SJSA1 (cell line): ENCODE results near the gene ADM2. TPM values are rescaled to one million over a fixed set of nuclear protein-coding genes. Genes with fewer than 3 reads are reported as not detected.
"Not testable (repeated sequence)": the region's sequence is repeated elsewhere in the genome, so short reads cannot be mapped to it uniquely, and the experiment has no call there.

Experiments used
- DNase-seq, 2 experiments: peaks; one replicate each; pipeline ENCODE4 v3.0.0-alpha.2; 2015 to 2020; ENCODE audit warnings: low spot score in 2 of 2, low read depth in 1 of 2
- H3K27ac ChIP-seq: fragments of 250-450 bp; sonication (Bioruptor Pico); 2 replicates; pipeline ENCODE4 v1.5.1; 2020; ENCODE audit warnings: mild to moderate bottlenecking, moderate library complexity
- H3K27me3 ChIP-seq: fragments of 250-450 bp; sonication (Bioruptor Pico); replicated peaks from 2 replicates; pipeline ENCODE4 v1.5.1; 2020; ENCODE audit warnings: mild to moderate bottlenecking, moderate library complexity
- H3K36me3 ChIP-seq: fragments of 250-450 bp; sonication (Bioruptor Pico); 2 replicates; pipeline ENCODE4 v1.5.1; 2020; ENCODE audit warnings: mild to moderate bottlenecking
- H3K4me1 ChIP-seq: fragments of 250-450 bp; sonication (Bioruptor Pico); replicated peaks from 2 replicates; pipeline ENCODE4 v1.6.1; 2021; ENCODE audit warnings: mild to moderate bottlenecking
- H3K4me3 ChIP-seq: fragments of 250-450 bp; sonication (Bioruptor Pico); 2 replicates; pipeline ENCODE4 v1.5.1; 2020; ENCODE audit warnings: mild to moderate bottlenecking
- H3K9me3 ChIP-seq: fragments of 250-450 bp; sonication (Bioruptor Pico); replicated peaks from 2 replicates; pipeline ENCODE4 v1.5.1; 2020; ENCODE audit warnings: mild to moderate bottlenecking
- total RNA-seq: library from RNA; depleted of rRNA; stranded (reverse); fragments of >200 nt; shearing (Covaris generic); gene quantifications from 2 replicates; pipeline ENCODE4 v1.2.3, GENCODE V29; 2014; rRNA removed

ADM2 gene, protein sequence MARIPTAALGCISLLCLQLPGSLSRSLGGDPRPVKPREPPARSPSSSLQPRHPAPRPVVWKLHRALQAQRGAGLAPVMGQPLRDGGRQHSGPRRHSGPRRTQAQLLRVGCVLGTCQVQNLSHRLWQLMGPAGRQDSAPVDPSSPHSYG
- 0.05 TPM in 1 of 2 replicates, not detected in the other for total RNA-seq

DNA sequence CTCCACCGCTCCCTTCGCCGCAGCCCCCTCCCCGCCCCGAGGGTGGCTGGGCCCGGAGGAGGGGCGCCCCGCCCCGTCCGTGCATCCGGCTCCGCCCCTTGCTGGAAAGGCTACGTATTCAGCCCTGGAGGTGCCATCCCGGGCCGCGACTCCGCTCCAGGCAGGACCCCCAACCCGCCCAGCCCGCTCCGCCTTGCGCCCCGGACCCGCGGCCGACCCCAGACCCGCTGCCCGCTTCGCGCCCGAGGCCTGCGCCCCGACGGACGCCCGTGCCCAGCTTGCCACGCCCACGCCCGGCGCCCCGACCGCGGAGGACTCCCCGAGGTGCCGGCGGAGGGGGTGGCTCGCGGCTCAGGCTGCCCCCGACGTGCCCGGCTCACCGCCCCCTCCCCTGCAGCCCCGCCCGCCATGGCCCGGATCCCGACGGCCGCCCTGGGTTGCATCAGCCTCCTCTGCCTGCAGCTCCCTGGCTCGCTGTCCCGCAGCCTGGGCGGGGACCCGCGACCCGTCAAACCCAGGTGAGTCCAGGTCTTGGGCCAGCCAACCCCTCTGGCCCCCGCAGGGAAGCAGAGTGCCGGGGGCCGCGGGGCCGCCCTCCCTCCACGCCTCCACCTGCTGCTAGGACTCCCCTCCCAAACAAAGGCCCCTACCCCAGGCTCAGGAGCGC is at the start of gene ADM2:
ADM2 (plus strand) TSS at position 104 of the 667 bp plus-strand sequence; CDS start at position 409, 305 bp downstream.
- peaks cover 38% of the 10 kb centered on the region for H3K27me3 ChIP-seq
- DNase-seq: no peak
- H3K4me3 ChIP-seq: peak within 1 kb of the TSS; percentile 26
- peaks cover 8% of the 10 kb centered on the region; the same call in 1 of the 2 replicates for H3K4me1 ChIP-seq
- no peaks in the 10 kb centered on the region for H3K9me3 ChIP-seq
- H3K36me3 ChIP-seq: no peaks in the 10 kb centered on the region
- no peak within 1 kb of the TSS for H3K27ac ChIP-seq

- H3K4me1 ChIP-seq: no peaks in the 10 kb centered on the region
- H3K4me3 ChIP-seq: no peak overlapping the region
- DNase-seq: no peak
- no peaks in the 10 kb centered on the region for H3K27me3 ChIP-seq
- H3K27ac ChIP-seq: no peak overlapping the region
- no peaks in the 10 kb centered on the region for H3K9me3 ChIP-seq
- peaks cover 62% of the 10 kb centered on the region for H3K36me3 ChIP-seq
These were observed 49.0 kb upstream of the ADM2 start for GRCh38 chr22:50432131-50432876.

DNA sequence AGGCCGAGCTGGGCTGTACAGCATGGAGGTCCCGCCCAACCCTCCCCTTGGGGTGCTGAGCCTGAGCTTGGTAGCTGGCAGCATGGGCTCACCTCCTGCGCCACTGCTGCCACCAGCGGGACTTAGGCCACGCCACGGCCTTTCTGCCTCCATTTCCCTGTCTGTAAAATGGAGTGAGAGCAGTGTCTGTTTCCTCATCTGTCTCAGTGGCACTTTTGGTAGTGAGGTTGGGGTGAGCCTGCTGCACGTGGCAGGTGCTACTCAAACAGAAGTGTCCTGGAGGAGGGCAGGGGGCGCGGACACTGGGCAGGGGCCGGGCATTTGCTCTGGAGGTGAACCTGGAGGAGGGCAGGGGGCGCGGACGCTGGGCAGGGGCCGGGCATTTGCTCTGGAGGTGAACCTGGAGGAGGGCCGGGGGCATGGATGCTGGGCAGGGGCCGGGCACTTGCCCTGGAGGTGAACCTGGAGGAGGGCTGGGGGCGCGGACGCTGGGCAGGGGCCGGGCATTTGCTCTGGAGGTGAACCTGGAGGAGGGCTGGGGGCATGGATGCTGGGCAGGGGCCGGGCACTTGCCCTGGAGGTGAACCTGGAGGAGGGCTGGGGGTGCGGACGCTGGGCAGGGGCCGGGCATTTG is 48.3 kb upstream of the ADM2 start:
- not testable (repeated sequence) for H3K4me1 ChIP-seq, H3K27ac ChIP-seq, H3K27me3 ChIP-seq, H3K9me3 ChIP-seq, H3K4me3 ChIP-seq, DNase-seq
- peaks cover 61% of the 10 kb centered on the region for H3K36me3 ChIP-seq

DNA sequence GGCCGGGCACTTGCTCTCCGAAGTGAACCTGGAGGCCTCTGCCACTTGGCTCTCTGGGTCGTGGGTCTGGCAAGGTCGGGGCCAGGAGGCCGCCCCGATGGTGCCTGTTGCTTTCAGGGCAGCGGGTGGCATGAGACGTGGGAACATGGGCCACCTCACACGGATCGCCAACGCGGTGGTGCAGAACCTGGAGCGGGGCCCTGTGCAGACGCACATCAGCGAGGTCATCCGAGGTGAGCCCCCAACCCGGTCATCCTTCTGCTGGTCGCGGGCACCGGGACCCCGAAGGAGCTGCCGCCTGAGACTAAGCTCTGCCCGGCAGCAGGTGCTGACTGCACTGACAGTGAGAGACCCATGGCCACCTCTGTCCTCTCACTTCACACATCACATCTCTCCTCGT is 46.5 kb upstream of the ADM2 start:
- Histone ChIP-seq H3K4me3 (no peak overlapping the region), H3K36me3 (peaks cover 70% of the 10 kb centered on the region), H3K9me3 (no peaks in the 10 kb centered on the region), H3K27me3 (no peaks in the 10 kb centered on the region), H3K27ac (no peak overlapping the region), H3K4me1 (no peaks in the 10 kb centered on the region)
- DNase-seq: peak in 1 of 2 experiments; percentile 43

DNA sequence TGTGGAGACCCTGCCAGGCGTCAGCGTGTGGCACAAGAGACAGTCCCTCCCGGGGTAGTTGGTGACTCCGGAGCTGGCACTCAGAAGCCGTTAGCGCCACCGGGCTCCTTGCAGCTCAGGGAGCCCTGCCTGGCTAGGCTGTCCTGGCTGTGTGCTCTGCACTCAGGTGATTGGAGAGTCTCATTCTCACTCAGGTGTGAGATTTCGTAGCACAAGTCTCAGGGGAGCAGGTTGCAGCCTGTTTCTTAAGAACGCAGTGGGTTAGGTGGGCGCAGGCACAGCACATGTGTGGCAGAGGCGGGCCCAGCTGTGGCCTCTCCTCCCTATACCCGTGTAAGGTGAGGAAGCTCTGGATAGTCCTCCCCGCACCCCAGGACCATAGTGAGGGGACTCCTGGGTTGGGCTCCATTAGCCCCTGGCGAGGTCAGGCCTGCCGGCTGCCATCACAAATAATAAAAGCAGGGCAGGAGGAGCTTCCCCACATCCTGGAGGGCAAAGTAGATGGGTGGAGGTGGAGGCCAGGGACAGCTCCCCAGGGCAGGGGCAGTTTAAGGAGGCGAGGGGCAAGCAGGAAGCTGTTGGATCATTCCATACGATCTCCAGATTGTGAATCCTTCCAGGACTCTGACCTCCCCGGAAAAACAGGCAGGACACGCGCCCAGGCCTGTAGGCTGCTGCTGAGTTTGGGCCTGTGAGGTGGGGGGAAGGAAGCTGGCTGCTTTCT is 45.9 kb upstream of the ADM2 start:
- Histone ChIP-seq H3K27ac (no peak overlapping the region), H3K36me3 (peaks cover 71% of the 10 kb centered on the region), H3K27me3 (no peaks in the 10 kb centered on the region), H3K9me3 (no peaks in the 10 kb centered on the region), H3K4me1 (no peaks in the 10 kb centered on the region), H3K4me3 (no peak overlapping the region)
- DNase-seq: peak in 1 of 2 experiments; percentile 38

GRCh38 chr22:50436015-50436830 is 45.1 kb upstream of the ADM2 start:
- Histone ChIP-seq H3K36me3 (peaks cover 73% of the 10 kb centered on the region), H3K4me1 (no peaks in the 10 kb centered on the region)
- DNase-seq: no peak

DNA sequence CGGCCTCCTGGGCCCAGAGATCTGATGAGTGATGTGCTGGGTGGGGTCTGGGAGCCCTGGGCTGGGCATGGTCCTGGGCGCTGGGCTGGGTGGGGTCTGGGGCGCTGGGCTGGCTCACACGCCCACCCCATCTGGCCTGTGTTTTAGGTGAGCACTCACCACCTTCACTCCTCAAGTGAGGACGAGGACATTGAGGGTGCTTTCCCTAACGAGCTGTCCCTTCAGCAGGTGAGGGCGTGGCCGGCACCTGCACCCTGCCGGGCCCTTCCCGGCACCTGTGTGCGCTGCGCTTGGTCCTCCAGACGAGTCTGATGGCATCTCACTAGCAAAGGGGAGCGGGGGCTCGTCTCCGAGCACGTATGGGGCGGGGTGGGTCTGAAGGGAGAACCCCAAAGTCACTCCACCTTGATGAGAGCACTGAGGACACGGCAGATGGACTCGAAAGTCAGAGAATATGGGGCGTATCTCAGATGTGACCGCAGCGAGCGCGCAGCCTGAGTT is 44.5 kb upstream of the ADM2 start:
- H3K27ac ChIP-seq: no peak overlapping the region
- no peak overlapping the region for H3K4me3 ChIP-seq
- peaks cover 71% of the 10 kb centered on the region for H3K36me3 ChIP-seq
- no peak for DNase-seq
- H3K9me3 ChIP-seq: no peaks in the 10 kb centered on the region
- no peaks in the 10 kb centered on the region for H3K4me1 ChIP-seq
- H3K27me3 ChIP-seq: no peaks in the 10 kb centered on the region

More at GRCh38 chr22:50436015-50436830, 45.1 kb upstream of the ADM2 start:
- no peaks in the 10 kb centered on the region for H3K27me3 ChIP-seq
- H3K9me3 ChIP-seq: no peaks in the 10 kb centered on the region
- H3K4me3 ChIP-seq: no peak overlapping the region
- no peak overlapping the region for H3K27ac ChIP-seq

DNA sequence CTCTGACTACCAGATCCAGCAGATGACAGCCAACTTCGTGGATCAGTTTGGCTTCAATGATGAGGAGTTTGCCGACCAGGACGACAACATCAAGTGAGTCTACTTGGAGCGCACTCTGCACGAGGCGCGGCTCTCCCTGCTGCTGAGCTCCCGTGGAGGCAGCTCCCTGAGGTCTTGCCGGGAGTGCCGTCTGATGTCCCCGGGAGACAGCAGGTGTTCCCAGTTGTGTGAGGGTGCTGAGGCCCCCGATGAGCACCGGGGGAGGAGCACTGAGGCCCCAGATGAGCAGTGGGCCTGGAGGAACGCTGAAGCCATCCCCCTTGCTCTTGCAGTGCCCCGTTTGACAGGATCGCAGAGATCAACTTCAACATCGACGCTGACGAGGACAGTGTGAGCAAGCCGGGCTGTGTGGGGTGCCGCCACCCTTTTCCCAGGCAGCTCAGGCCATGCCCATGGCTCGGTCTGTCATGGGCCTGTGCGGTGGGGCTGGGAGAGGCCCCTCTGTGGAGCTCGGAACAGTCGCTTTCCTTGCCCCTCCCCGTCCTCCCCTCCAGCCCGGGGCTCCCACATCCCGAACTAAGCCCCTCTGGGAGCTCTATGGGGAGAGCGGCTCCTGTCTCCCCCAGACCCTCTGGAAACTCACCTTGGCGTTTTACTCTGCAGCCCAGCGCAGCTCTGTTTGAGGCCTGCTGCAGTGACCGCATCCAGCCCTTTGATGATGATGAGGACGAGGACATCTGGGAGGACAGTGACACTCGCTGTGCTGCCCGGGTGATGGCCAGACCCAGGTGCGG is 43.6 kb upstream of the ADM2 start:
- no peak overlapping the region for H3K4me3 ChIP-seq
- H3K4me1 ChIP-seq: no peaks in the 10 kb centered on the region
- H3K27me3 ChIP-seq: no peaks in the 10 kb centered on the region
- no peak overlapping the region for H3K27ac ChIP-seq
- H3K9me3 ChIP-seq: no peaks in the 10 kb centered on the region
- peaks cover 63% of the 10 kb centered on the region for H3K36me3 ChIP-seq
- no peak for DNase-seq

DNA sequence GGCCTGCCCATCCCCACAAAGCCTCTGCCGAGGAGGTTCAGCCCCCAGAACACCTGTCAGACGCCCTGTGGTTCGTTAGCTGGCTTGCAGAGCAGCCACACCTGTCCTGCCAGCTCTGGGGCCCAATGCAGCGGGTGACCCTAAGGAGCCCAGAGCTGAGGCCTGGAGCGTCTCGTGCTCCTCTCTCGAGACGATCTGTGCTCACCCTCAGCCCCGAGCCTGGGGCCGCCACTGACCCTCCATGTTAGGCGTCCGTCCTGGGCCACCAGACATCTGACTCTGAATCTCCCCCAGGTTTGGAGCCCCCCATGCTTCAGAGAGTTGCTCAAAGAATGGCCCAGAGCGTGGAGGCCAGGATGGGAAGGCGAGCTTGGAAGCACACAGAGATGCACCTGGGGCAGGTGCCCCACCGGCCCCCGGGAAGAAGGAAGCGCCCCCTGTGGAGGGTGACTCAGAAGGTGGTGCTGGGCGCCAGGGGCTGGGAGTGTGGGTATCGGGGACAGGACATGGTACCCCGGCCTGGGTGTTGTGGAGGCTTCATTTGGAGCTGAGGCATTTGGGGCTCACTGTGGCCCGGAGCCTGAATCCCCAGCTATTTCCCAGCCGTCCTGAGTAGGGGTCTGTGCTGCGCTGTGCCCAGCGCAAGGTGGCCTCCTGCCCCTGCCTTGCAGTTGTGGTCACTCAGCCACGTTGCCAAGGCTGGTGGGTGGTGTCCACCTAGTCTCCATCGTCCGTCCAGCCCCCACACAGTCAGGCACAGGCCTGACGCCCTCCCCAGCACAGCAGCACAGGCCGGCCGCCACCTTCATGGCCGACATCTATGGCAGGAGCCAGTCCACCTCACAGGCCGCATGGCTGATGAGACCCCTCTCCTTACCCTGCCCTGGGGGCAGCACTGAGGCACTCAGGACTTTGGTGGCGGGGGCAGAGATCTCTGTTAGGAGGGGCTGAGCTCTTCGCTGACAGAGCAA is 42.8 kb upstream of the ADM2 start:
- H3K27ac ChIP-seq: no peak overlapping the region
- H3K27me3 ChIP-seq: no peaks in the 10 kb centered on the region

DNA sequence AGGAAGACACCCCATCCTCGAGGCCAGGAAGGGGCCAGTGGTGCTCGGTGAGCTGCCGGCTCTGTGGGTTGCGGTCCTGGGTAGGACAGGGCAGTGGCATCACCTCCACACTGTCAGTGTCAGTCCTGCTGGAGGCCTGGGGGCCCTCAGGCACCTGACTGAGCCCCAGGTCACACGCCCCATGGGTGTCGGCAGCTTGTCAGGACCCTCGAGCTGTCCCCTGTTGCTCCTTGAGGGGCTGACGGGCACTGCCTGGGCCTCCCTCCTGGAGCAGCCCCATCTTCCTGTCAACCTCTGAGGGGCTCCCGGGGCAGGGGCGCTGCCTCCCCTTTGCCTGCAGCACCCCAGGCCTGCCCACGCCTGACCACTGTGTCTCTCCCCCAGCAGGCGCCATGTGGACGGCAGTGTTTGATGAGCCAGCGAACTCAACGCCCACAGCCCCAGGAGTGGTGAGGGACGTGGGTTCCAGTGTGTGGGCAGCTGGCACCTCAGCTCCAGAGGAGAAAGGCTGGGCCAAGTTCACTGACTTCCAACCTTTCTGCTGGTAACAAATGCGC is 42.0 kb upstream of the ADM2 start:
- no peaks in the 10 kb centered on the region for H3K9me3 ChIP-seq
- H3K4me1 ChIP-seq: no peaks in the 10 kb centered on the region
- H3K36me3 ChIP-seq: peaks cover 74% of the 10 kb centered on the region
- no peak overlapping the region for H3K4me3 ChIP-seq
- no peak for DNase-seq
- no peak overlapping the region for H3K27ac ChIP-seq
- no peaks in the 10 kb centered on the region for H3K27me3 ChIP-seq

More for the DNA sequence above, 42.8 kb upstream of the ADM2 start:
- no peak for DNase-seq
- H3K36me3 ChIP-seq: peaks cover 69% of the 10 kb centered on the region
- no peaks in the 10 kb centered on the region for H3K4me1 ChIP-seq
- no peak overlapping the region for H3K4me3 ChIP-seq
- no peaks in the 10 kb centered on the region for H3K9me3 ChIP-seq

- H3K4me3 ChIP-seq: no peak overlapping the region
- no peak for DNase-seq
These were observed 41.4 kb upstream of the ADM2 start for GRCh38 chr22:50439871-50440331.

More at GRCh38 chr22:50439871-50440331, 41.4 kb upstream of the ADM2 start:
- H3K4me1 ChIP-seq: no peaks in the 10 kb centered on the region
- no peak overlapping the region for H3K27ac ChIP-seq
- H3K9me3 ChIP-seq: no peaks in the 10 kb centered on the region
- no peaks in the 10 kb centered on the region for H3K27me3 ChIP-seq
- peaks cover 76% of the 10 kb centered on the region for H3K36me3 ChIP-seq
